Measurements from ENCODE around the gene NR5A2. TPM values are rescaled to one million over a fixed set of nuclear protein-coding genes. Genes with fewer than 3 reads are reported as not detected.

NR5A2 gene
- total RNA-seq, 1 donor from 2014 or later: not detected

GRCh38 chr1:200043336-200043668, 15.8 kb downstream of the NR5A2 start:
- no peak for DNase-seq (ENCODE audit: low spot score)
- Mint-ChIP-seq H3K36me3 (no peaks in the 10 kb centered on the region), H3K4me1 (peaks cover 30% of the 10 kb centered on the region), H3K9me3 (peaks cover 3% of the 10 kb centered on the region), H3K27ac (no peak overlapping the region), H3K27me3 (ENCODE audit: insufficient read depth, low read depth) (peaks cover 56% of the 10 kb centered on the region), H3K4me3 (peak overlapping the region; percentile 84)
- H3F3A ChIP-seq (ENCODE audit: low read depth): peaks cover 44% of the 10 kb centered on the region
- peak overlapping the region; percentile 30 for H3K4me3 ChIP-seq
- no peaks in the 10 kb centered on the region for H3K36me3 ChIP-seq
- peaks cover 39% of the 10 kb centered on the region for H3K4me1 ChIP-seq
- TF ChIP-seq EZH2phosphoT487 (IDR thresholded peaks at IDR 0.05) (no peak), EZH2 (IDR thresholded peaks at IDR 0.05) (no peak)
- TF ChIP-seq, protein P1, sequence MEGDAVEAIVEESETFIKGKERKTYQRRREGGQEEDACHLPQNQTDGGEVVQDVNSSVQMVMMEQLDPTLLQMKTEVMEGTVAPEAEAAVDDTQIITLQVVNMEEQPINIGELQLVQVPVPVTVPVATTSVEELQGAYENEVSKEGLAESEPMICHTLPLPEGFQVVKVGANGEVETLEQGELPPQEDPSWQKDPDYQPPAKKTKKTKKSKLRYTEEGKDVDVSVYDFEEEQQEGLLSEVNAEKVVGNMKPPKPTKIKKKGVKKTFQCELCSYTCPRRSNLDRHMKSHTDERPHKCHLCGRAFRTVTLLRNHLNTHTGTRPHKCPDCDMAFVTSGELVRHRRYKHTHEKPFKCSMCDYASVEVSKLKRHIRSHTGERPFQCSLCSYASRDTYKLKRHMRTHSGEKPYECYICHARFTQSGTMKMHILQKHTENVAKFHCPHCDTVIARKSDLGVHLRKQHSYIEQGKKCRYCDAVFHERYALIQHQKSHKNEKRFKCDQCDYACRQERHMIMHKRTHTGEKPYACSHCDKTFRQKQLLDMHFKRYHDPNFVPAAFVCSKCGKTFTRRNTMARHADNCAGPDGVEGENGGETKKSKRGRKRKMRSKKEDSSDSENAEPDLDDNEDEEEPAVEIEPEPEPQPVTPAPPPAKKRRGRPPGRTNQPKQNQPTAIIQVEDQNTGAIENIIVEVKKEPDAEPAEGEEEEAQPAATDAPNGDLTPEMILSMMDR (IDR thresholded peaks at IDR 0.05): no peak
- H3K9ac ChIP-seq: no peak overlapping the region
- H3K9me3 ChIP-seq (ENCODE audit: low read depth): no peaks in the 10 kb centered on the region
- H4K20me1 ChIP-seq (ENCODE audit: low read depth): peaks cover 51% of the 10 kb centered on the region
- H3K27me3 ChIP-seq: peaks cover 92% of the 10 kb centered on the region
- peak overlapping the region; percentile 94 for H3K4me2 ChIP-seq
- no peak overlapping the region for H2AFZ ChIP-seq (replicated peaks)
- no peak overlapping the region for H3K27ac ChIP-seq
- H3K79me2 ChIP-seq (ENCODE audit: low read depth): no peaks in the 10 kb centered on the region

- Histone ChIP-seq H3K27ac (no peak overlapping the region), H3K36me3 (no peaks in the 10 kb centered on the region), H3F3A (ENCODE audit: low read depth) (peaks cover 25% of the 10 kb centered on the region), H3K4me1 (peaks cover 30% of the 10 kb centered on the region), H3K79me2 (ENCODE audit: low read depth) (no peaks in the 10 kb centered on the region), H3K4me2 (no peak overlapping the region), H3K27me3 (peaks cover 64% of the 10 kb centered on the region), H2AFZ (replicated peaks) (no peak overlapping the region), H3K9ac (no peak overlapping the region), H3K4me3 (no peak overlapping the region), H4K20me1 (ENCODE audit: low read depth) (peaks cover 29% of the 10 kb centered on the region), H3K9me3 (ENCODE audit: low read depth) (no peaks in the 10 kb centered on the region)
- Mint-ChIP-seq H3K27me3 (ENCODE audit: insufficient read depth, low read depth) (peaks cover 39% of the 10 kb centered on the region), H3K9me3 (peaks cover 3% of the 10 kb centered on the region), H3K36me3 (no peaks in the 10 kb centered on the region), H3K27ac (no peak overlapping the region), H3K4me3 (no peak overlapping the region), H3K4me1 (peaks cover 19% of the 10 kb centered on the region)
- no peak for DNase-seq (ENCODE audit: low spot score)
- no peak for TF ChIP-seq EZH2phosphoT487 (IDR thresholded peaks at IDR 0.05)
- TF ChIP-seq, protein P1 (IDR thresholded peaks at IDR 0.05): no peak
- TF ChIP-seq EZH2 (IDR thresholded peaks at IDR 0.05): no peak
Observed at GRCh38 chr1:200046115-200046514, 18.6 kb downstream of the NR5A2 start.

GRCh38 chr1:200048244-200048643, 20.7 kb downstream of the NR5A2 start:
- Mint-ChIP-seq H3K4me3 (no peak overlapping the region), H3K9me3 (no peaks in the 10 kb centered on the region), H3K4me1 (peaks cover 12% of the 10 kb centered on the region), H3K27me3 (ENCODE audit: insufficient read depth, low read depth) (peaks cover 24% of the 10 kb centered on the region), H3K27ac (no peak overlapping the region), H3K36me3 (no peaks in the 10 kb centered on the region)
- peaks cover 9% of the 10 kb centered on the region for H4K20me1 ChIP-seq (ENCODE audit: low read depth)
- H3K9ac ChIP-seq: no peak overlapping the region
- peaks cover 11% of the 10 kb centered on the region for H3K4me1 ChIP-seq
- H3F3A ChIP-seq (ENCODE audit: low read depth): peaks cover 16% of the 10 kb centered on the region
- H3K27me3 ChIP-seq: peaks cover 42% of the 10 kb centered on the region
- H3K4me3 ChIP-seq: no peak overlapping the region
- H3K27ac ChIP-seq: no peak overlapping the region
- no peaks in the 10 kb centered on the region for H3K9me3 ChIP-seq (ENCODE audit: low read depth)
- no peaks in the 10 kb centered on the region for H3K36me3 ChIP-seq
- peak overlapping the region; percentile 54 for H3K4me2 ChIP-seq
- no peak overlapping the region for H2AFZ ChIP-seq (replicated peaks)
- TF ChIP-seq, protein P1 (IDR thresholded peaks at IDR 0.05): no peak
- no peak for TF ChIP-seq EZH2phosphoT487 (IDR thresholded peaks at IDR 0.05)
- no peak for TF ChIP-seq EZH2 (IDR thresholded peaks at IDR 0.05)
- DNase-seq (ENCODE audit: low spot score): peak; percentile 74
- no peaks in the 10 kb centered on the region for H3K79me2 ChIP-seq (ENCODE audit: low read depth)

Data from neural progenitor cell (in vitro differentiated cells).